AG04450 (cell line): Measurements from ENCODE around the gene GRK3. TPM values are rescaled to one million over a fixed set of nuclear protein-coding genes. Genes with fewer than 3 reads are reported as not detected.

Source experiments
- CTCF ChIA-PET: fragments of 300-600, 350-600 bp; formaldehyde crosslinking; extraction: SDS; loops from one replicate; lab custom pipeline; 2022; ENCODE audit warnings: antibody characterized with exemption, inconsistent platforms; lab: Charles Lee
- POLR2A ChIA-PET: fragments of 350-600 bp; formaldehyde crosslinking; extraction: SDS; loops from one replicate; lab custom pipeline; 2021; ENCODE audit warnings: antibody characterized with exemption, inconsistent platforms; lab: Yijun Ruan, JAX
- DNase-seq: peaks from one replicate; pipeline ENCODE4 v3.0.0-alpha.2; 2011; ENCODE audit warnings: low read depth, low spot score
- H3K27ac ChIP-seq: one replicate; pipeline ENCODE4 v1.5.1; 2012; ENCODE audit warnings: low read depth, low read length, control low read depth
- H3K27me3 ChIP-seq: one replicate; pipeline ENCODE4 v1.6.0; 2012; ENCODE audit warnings: low read length; ENCODE audit not compliant: control insufficient read depth, insufficient read depth
- H3K4me3 ChIP-seq: 2 replicates; pipeline ENCODE4 v1.5.1; 2011; ENCODE audit warnings: mild to moderate bottlenecking, low read depth, low read length, control low read depth
- H3K9me3 ChIP-seq: 2 replicates; pipeline ENCODE4 v1.5.1; 2012; ENCODE audit warnings: low read length; ENCODE audit not compliant: control insufficient read depth, insufficient read depth
- CTCF ChIP-seq: IDR thresholded peaks from 2 replicates; pipeline ENCODE4 v1.5.1; 2011; ENCODE audit warnings: low read depth, low read length, control low read depth, inconsistent platforms
- polyA plus RNA-seq: library from polyadenylated mRNA; depleted of rRNA; stranded (reverse); fragments of >200 nt; gene quantifications from 2 replicates; pipeline ENCODE4 v1.2.3, GENCODE V29; 2011

GRK3 gene
- polyA plus RNA-seq, 1 experiment, result 0.72 TPM

- no peak overlapping the region for H3K4me3 ChIP-seq
- no peaks in the 10 kb centered on the region for H3K9me3 ChIP-seq
- H3K27me3 ChIP-seq, result no peaks in the 10 kb centered on the region
- ChIA-PET CTCF (no interaction called here), POLR2A (no interaction called here)
- TF ChIP-seq CTCF, result no peak
- no peak overlapping the region for H3K27ac ChIP-seq
- DNase-seq, result no peak
Observed at GRCh38 chr22:25651332-25652085, 87.0 kb downstream of the GRK3 start.

- ChIA-PET POLR2A (no interaction called here), CTCF (no interaction called here)
- Histone ChIP-seq H3K4me3 (no peak overlapping the region), H3K27me3 (no peaks in the 10 kb centered on the region), H3K9me3 (no peaks in the 10 kb centered on the region), H3K27ac (no peak overlapping the region)
- no peak for TF ChIP-seq CTCF
- no peak for DNase-seq
Observed at GRCh38 chr22:25654676-25655075, 90.2 kb downstream of the GRK3 start.

- Histone ChIP-seq H3K27me3 (no peaks in the 10 kb centered on the region), H3K9me3 (no peaks in the 10 kb centered on the region), H3K27ac (no peak overlapping the region), H3K4me3 (no peak overlapping the region)
- POLR2A ChIA-PET, result no interaction called here
- CTCF ChIA-PET, result no interaction called here
- no peak for TF ChIP-seq CTCF
- DNase-seq, result no peak
Observed at GRCh38 chr22:25655371-25655935, 91.0 kb downstream of the GRK3 start.

- ChIA-PET CTCF (interaction anchor here (0.8 kb wide), 1 partner anchor 10 kb away, joined by 3 read pairs; no protein-coding TSS in a partner anchor), POLR2A (no interaction called here)
- no peaks in the 10 kb centered on the region for H3K27me3 ChIP-seq
- no peak for TF ChIP-seq CTCF
- H3K4me3 ChIP-seq, result no peak overlapping the region
- no peaks in the 10 kb centered on the region for H3K9me3 ChIP-seq
- no peak overlapping the region for H3K27ac ChIP-seq
- no peak for DNase-seq
Observed at GRCh38 chr22:25656724-25657123, 92.2 kb downstream of the GRK3 start.

- CTCF ChIA-PET, result no interaction called here
- TF ChIP-seq CTCF, result no peak
Observed at GRCh38 chr22:25658633-25659032, 94.2 kb downstream of the GRK3 start.

More at GRCh38 chr22:25658633-25659032, 94.2 kb downstream of the GRK3 start:
- H3K27ac ChIP-seq, result no peak overlapping the region
- H3K27me3 ChIP-seq, result no peaks in the 10 kb centered on the region
- no peak for DNase-seq
- H3K9me3 ChIP-seq, result no peaks in the 10 kb centered on the region
- H3K4me3 ChIP-seq, result no peak overlapping the region
- POLR2A ChIA-PET, result no interaction called here
